ENCODE measurements around the gene STMN1.

The STMN1 gene

GRCh38 chr1:25929016-25929415 is 22.8 kb upstream of the STMN1 start:
- H3K9me3 ChIP-seq (replicated peaks; ENCODE audit: insufficient read depth, low read length): no peaks in the 10 kb centered on the region
- H3K9ac ChIP-seq (ENCODE audit: low read length): no peak overlapping the region
- no peaks in the 10 kb centered on the region for H4K20me1 ChIP-seq (ENCODE audit: insufficient read depth, low read length)
- no peaks in the 10 kb centered on the region for H3K36me3 ChIP-seq (replicated peaks; ENCODE audit: insufficient read depth, low read length)
- no peak overlapping the region for H2AFZ ChIP-seq (ENCODE audit: low read length)
- H3F3A ChIP-seq (ENCODE audit: insufficient read depth, low read length): peaks cover 8% of the 10 kb centered on the region; the same call in 1 of the 2 replicates
- TF ChIP-seq CTCF (IDR thresholded peaks at IDR 0.05; ENCODE audit: low read length) (no peak), EZH2 (optimal IDR thresholded peaks at IDR 0.05; ENCODE audit: low read depth, low read length) (no peak), EZH2phosphoT487 (IDR thresholded peaks at IDR 0.05; ENCODE audit: low read length) (no peak)
- DNase-seq: no peak
- H3K4me1 ChIP-seq (ENCODE audit: low read length): peaks cover 8% of the 10 kb centered on the region; the same call in 1 of the 2 replicates
- no peak overlapping the region for H3K4me2 ChIP-seq (ENCODE audit: low read depth, low read length)
- H3K4me3 ChIP-seq (ENCODE audit: low read length): no peak overlapping the region
- no peak overlapping the region for H3K27ac ChIP-seq (ENCODE audit: low read length)
- H3K9me2 ChIP-seq (replicated peaks; ENCODE audit: insufficient read depth, low read length): no peaks in the 10 kb centered on the region
- no peaks in the 10 kb centered on the region for H3K27me3 ChIP-seq (replicated peaks; ENCODE audit: insufficient read depth, low read length)
- no peaks in the 10 kb centered on the region for H3K79me2 ChIP-seq (ENCODE audit: low read length)

DNA sequence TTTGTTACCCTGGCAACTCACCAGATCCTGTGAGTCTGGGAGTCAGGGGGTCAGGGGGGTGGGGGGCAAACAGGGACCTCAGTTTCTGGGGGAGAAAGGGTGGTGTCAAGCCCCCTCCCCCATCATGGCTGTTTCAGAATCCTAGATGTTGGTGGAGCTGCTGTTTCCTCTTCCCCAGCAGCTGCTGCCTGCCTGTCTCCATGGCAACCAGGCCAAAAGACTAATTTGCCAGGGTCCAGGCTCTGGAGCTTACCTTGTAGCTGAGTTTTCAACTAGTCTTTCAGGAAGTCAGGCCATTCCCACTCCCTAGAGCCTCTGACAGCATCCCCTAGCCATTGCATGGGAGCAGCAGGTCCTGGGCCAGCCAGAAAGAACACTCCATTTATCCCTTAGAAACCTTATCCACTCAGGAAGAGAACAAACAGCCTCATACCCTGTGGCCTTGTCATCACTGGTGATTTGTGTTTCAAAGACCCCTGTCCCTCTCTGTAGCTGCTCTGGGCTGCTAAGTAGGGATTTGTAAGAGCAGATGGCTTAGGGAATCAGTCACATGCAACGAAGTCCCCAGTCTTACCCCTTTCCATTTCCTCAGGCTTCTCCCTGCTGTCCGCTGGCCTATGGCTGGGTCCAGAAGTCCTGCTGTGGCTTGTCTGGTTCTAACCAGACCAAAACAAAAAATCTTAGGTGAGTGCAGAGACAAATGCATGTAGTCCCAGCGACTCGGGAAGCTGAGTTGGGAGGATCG is 21.5 kb upstream of the STMN1 start:
- no peaks in the 10 kb centered on the region for H3K9me3 ChIP-seq (replicated peaks; ENCODE audit: insufficient read depth, low read length)
- DNase-seq: no peak
- TF ChIP-seq CTCF (IDR thresholded peaks at IDR 0.05; ENCODE audit: low read length): no peak
- no peak for TF ChIP-seq EZH2 (optimal IDR thresholded peaks at IDR 0.05; ENCODE audit: low read depth, low read length)
- peaks cover 12% of the 10 kb centered on the region for H3K27me3 ChIP-seq (replicated peaks; ENCODE audit: insufficient read depth, low read length)
- H4K20me1 ChIP-seq (ENCODE audit: insufficient read depth, low read length): no peaks in the 10 kb centered on the region
- H3K4me1 ChIP-seq (ENCODE audit: low read length): no peaks in the 10 kb centered on the region
- no peaks in the 10 kb centered on the region for H3K36me3 ChIP-seq (replicated peaks; ENCODE audit: insufficient read depth, low read length)
- H3K79me2 ChIP-seq (ENCODE audit: low read length): no peaks in the 10 kb centered on the region
- no peak overlapping the region for H3K4me2 ChIP-seq (ENCODE audit: low read depth, low read length)
- H3K27ac ChIP-seq (ENCODE audit: low read length): no peak overlapping the region
- H2AFZ ChIP-seq (ENCODE audit: low read length): no peak overlapping the region
- H3F3A ChIP-seq (ENCODE audit: insufficient read depth, low read length): no peaks in the 10 kb centered on the region
- no peaks in the 10 kb centered on the region for H3K9me2 ChIP-seq (replicated peaks; ENCODE audit: insufficient read depth, low read length)
- H3K9ac ChIP-seq (ENCODE audit: low read length): no peak overlapping the region
- no peak overlapping the region for H3K4me3 ChIP-seq (ENCODE audit: low read length)

DNA sequence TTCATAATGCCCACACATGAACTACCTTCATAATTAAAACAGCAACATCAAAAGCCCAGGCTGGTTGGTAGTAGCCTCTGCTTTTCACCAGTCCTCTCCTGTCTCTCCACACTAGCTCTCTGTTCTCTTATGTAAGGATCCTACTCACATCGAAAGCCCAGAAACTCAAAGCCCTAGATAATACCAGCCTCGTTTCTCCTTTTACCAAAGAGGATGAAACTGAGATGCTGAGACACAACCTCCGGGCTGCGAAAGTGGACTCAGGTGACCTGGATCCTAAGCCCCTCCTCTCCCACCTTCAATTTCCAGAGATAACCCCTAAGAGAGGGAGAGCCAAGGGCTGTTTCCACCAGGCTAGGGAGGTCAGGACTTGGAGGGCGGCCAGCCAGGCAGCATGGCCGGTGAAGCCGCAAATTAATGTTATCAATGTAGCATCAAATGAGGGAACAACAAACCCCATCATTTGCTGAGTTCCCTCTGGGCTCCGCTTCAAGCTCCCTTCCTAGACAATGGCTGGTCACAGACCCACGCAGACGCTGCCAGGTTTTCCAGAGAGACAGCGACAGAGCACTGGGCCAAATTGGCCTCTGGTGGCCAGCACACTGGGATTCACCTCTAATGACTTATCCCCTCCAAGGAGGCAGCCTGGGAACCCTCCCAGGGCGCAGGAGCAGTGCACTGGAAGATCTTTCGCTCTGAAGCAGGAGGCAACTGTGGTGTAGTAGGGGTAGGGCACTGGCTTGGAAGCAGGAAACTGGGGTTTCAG is 20.7 kb upstream of the STMN1 start:
- Histone ChIP-seq H3K27me3 (replicated peaks; ENCODE audit: insufficient read depth, low read length) (peaks cover 20% of the 10 kb centered on the region), H3K4me1 (ENCODE audit: low read length) (no peaks in the 10 kb centered on the region), H3K9ac (ENCODE audit: low read length) (no peak overlapping the region), H3F3A (ENCODE audit: insufficient read depth, low read length) (no peaks in the 10 kb centered on the region), H3K27ac (ENCODE audit: low read length) (no peak overlapping the region), H3K79me2 (ENCODE audit: low read length) (no peaks in the 10 kb centered on the region), H3K4me3 (ENCODE audit: low read length) (no peak overlapping the region), H3K9me3 (replicated peaks; ENCODE audit: insufficient read depth, low read length) (no peaks in the 10 kb centered on the region), H3K9me2 (replicated peaks; ENCODE audit: insufficient read depth, low read length) (no peaks in the 10 kb centered on the region), H4K20me1 (ENCODE audit: insufficient read depth, low read length) (no peaks in the 10 kb centered on the region), H3K36me3 (replicated peaks; ENCODE audit: insufficient read depth, low read length) (no peaks in the 10 kb centered on the region), H3K4me2 (ENCODE audit: low read depth, low read length) (no peak overlapping the region), H2AFZ (ENCODE audit: low read length) (no peak overlapping the region)
- DNase-seq: no peak
- TF ChIP-seq EZH2phosphoT487 (IDR thresholded peaks at IDR 0.05; ENCODE audit: low read length) (no peak), CTCF (IDR thresholded peaks at IDR 0.05; ENCODE audit: low read length) (no peak), EZH2 (optimal IDR thresholded peaks at IDR 0.05; ENCODE audit: low read depth, low read length) (no peak)

Measured in MM.1S (cell line).